OCI-LY1 (cell line): ENCODE measurements around the gene AGPAT3.
A peak's percentile ranks its signal among the peaks of the same experiment; 100 is the strongest.

Source experiments
- H2AFZ ChIP-seq: fragments of 200-600 bp; sonication (generic), shearing (Covaris generic); 2 replicates; pipeline ENCODE4 v1.6.0; 2014; ENCODE audit warnings: antibody characterized with exemption, mild to moderate bottlenecking, low read length
- H3F3A ChIP-seq: fragments of 200-600 bp; sonication (generic), shearing (Covaris generic); 2 replicates; pipeline ENCODE4 v1.6.0; 2014; ENCODE audit warnings: mild to moderate bottlenecking, antibody characterized with exemption, low read length, moderate library complexity; ENCODE audit not compliant: insufficient read depth
- H3K27ac ChIP-seq: fragments of 200-600 bp; sonication (generic); 2 replicates; pipeline ENCODE4 v1.5.1; 2014; ENCODE audit warnings: low read length, mixed run types, mild to moderate bottlenecking, low read depth; ENCODE audit not compliant: poor library complexity, severe bottlenecking
- H3K27me3 ChIP-seq: fragments of 200-600 bp; sonication (generic); 2 replicates; pipeline ENCODE4 v1.6.0; 2014; ENCODE audit warnings: antibody characterized with exemption, mild to moderate bottlenecking, low read length, moderate library complexity; ENCODE audit not compliant: insufficient read depth
- H3K36me3 ChIP-seq: fragments of 200-600 bp; sonication (generic); 2 replicates; pipeline ENCODE4 v1.6.1; 2014; ENCODE audit warnings: mild to moderate bottlenecking, antibody characterized with exemption, low read length, moderate library complexity, mixed read lengths; ENCODE audit not compliant: insufficient read depth
- H3K4me1 ChIP-seq: fragments of 200-600 bp; sonication (generic); 2 replicates; pipeline ENCODE4 v1.5.1; 2014; ENCODE audit warnings: mild to moderate bottlenecking, low read length, moderate library complexity; ENCODE audit not compliant: insufficient read depth, severe bottlenecking
- H3K4me2 ChIP-seq: fragments of 200-600 bp; sonication (generic), shearing (Covaris generic); 2 replicates; pipeline ENCODE4 v1.6.1; 2014; ENCODE audit warnings: low read length
- H3K4me3 ChIP-seq: fragments of 200-600 bp; sonication (generic); 2 replicates; pipeline ENCODE4 v1.5.1; 2014; ENCODE audit warnings: low read length, low read depth, mild to moderate bottlenecking, mixed read lengths; ENCODE audit not compliant: poor library complexity, severe bottlenecking
- H3K79me2 ChIP-seq: fragments of 200-600 bp; shearing (Covaris generic); 2 replicates; pipeline ENCODE4 v1.6.1; 2016; ENCODE audit warnings: mixed run types, low read length, mixed read lengths; ENCODE audit not compliant: insufficient read depth
- H3K9ac ChIP-seq: fragments of 200-600 bp; sonication (generic), shearing (Covaris generic); 2 replicates; pipeline ENCODE4 v1.6.1; 2014; ENCODE audit warnings: mild to moderate bottlenecking, low read length, mixed read lengths
- H3K9me2 ChIP-seq: fragments of 200-600 bp; sonication (generic), shearing (Covaris generic); 2 replicates; pipeline ENCODE4 v1.6.1; 2014; ENCODE audit warnings: low read depth, mild to moderate bottlenecking, low read length, mixed read lengths
- H3K9me3 ChIP-seq: fragments of 200-600 bp; shearing (Covaris generic); 2 replicates; pipeline ENCODE4 v1.6.1; 2014; ENCODE audit warnings: low read length, mixed read lengths
- H4K20me1 ChIP-seq: fragments of 200-600 bp; sonication (generic), shearing (Covaris generic); 2 replicates; pipeline ENCODE4 v1.6.0; 2016; ENCODE audit warnings: mild to moderate bottlenecking, low read length; ENCODE audit not compliant: insufficient read depth
- CTCF ChIP-seq: fragments of 200-600 bp; sonication (generic), shearing (Covaris generic); IDR thresholded peaks from 2 replicates; pipeline ENCODE4 v1.5.1; 2017; ENCODE audit warnings: mild to moderate bottlenecking, antibody characterized with exemption, low read length, moderate library complexity, mixed read lengths
- EZH2 ChIP-seq: fragments of 200-600 bp; sonication (generic), shearing (Covaris generic); IDR thresholded peaks from 2 replicates; pipeline ENCODE4 v1.8.0; 2017; ENCODE audit warnings: borderline replicate concordance, mixed run types, mild to moderate bottlenecking, antibody characterized with exemption, low read length, moderate library complexity, mixed read lengths

The AGPAT3 gene

GRCh38 chr21:43912910-43913309, 47.9 kb downstream of the AGPAT3 start:
- no peaks in the 10 kb centered on the region for H3K79me2 ChIP-seq
- no peak overlapping the region for H3K4me3 ChIP-seq
- H3K36me3 ChIP-seq: peaks cover 16% of the 10 kb centered on the region; the same call in 1 of the 2 replicates
- H4K20me1 ChIP-seq: no peaks in the 10 kb centered on the region
- no peaks in the 10 kb centered on the region for H3K9me2 ChIP-seq
- TF ChIP-seq EZH2: no peak
- TF ChIP-seq CTCF: no peak
- no peak overlapping the region for H3K4me2 ChIP-seq
- peaks cover 6% of the 10 kb centered on the region; the same call in 1 of the 2 replicates for H3K9me3 ChIP-seq
- H3K9ac ChIP-seq: no peak overlapping the region
- no peak overlapping the region for H2AFZ ChIP-seq
- peaks cover 38% of the 10 kb centered on the region for H3K4me1 ChIP-seq
- no peak overlapping the region for H3K27ac ChIP-seq
- H3K27me3 ChIP-seq: no peaks in the 10 kb centered on the region
- H3F3A ChIP-seq: no peaks in the 10 kb centered on the region

- Histone ChIP-seq H3K4me2 (no peak overlapping the region), H3K4me1 (peaks cover 43% of the 10 kb centered on the region), H3K79me2 (no peaks in the 10 kb centered on the region)
Measured at GRCh38 chr21:43913928-43914327, 48.9 kb downstream of the AGPAT3 start.

GRCh38 chr21:43916076-43916475, 51.1 kb downstream of the AGPAT3 start:
- Histone ChIP-seq H3K4me2 (peak overlapping the region; percentile 58), H4K20me1 (no peaks in the 10 kb centered on the region), H3K9me2 (no peaks in the 10 kb centered on the region), H3K9me3 (peaks cover 6% of the 10 kb centered on the region; the same call in 1 of the 2 replicates), H3K4me1 (peaks cover 44% of the 10 kb centered on the region), H3F3A (no peaks in the 10 kb centered on the region), H3K4me3 (peak overlapping the region; percentile 51), H3K27me3 (no peaks in the 10 kb centered on the region), H3K36me3 (peaks cover 16% of the 10 kb centered on the region; the same call in 1 of the 2 replicates), H3K79me2 (no peaks in the 10 kb centered on the region), H2AFZ (no peak overlapping the region), H3K27ac (peak overlapping the region; percentile 70), H3K9ac (peak overlapping the region; percentile 32; the same call in 1 of the 2 replicates)
- no peak for TF ChIP-seq CTCF
- TF ChIP-seq EZH2: no peak

More at GRCh38 chr21:43913928-43914327, 48.9 kb downstream of the AGPAT3 start:
- H2AFZ ChIP-seq: no peak overlapping the region
- H3K36me3 ChIP-seq: peaks cover 16% of the 10 kb centered on the region; the same call in 1 of the 2 replicates
- TF ChIP-seq EZH2 (no peak), CTCF (no peak)
- no peaks in the 10 kb centered on the region for H3K9me2 ChIP-seq
- H3K27ac ChIP-seq: no peak overlapping the region
- H3K9ac ChIP-seq: no peak overlapping the region
- H3F3A ChIP-seq: no peaks in the 10 kb centered on the region
- H3K27me3 ChIP-seq: no peaks in the 10 kb centered on the region
- peaks cover 6% of the 10 kb centered on the region; the same call in 1 of the 2 replicates for H3K9me3 ChIP-seq
- no peaks in the 10 kb centered on the region for H4K20me1 ChIP-seq
- no peak overlapping the region for H3K4me3 ChIP-seq
